ENCODE results near the gene CDKL2.

CDKL2 gene

DNA sequence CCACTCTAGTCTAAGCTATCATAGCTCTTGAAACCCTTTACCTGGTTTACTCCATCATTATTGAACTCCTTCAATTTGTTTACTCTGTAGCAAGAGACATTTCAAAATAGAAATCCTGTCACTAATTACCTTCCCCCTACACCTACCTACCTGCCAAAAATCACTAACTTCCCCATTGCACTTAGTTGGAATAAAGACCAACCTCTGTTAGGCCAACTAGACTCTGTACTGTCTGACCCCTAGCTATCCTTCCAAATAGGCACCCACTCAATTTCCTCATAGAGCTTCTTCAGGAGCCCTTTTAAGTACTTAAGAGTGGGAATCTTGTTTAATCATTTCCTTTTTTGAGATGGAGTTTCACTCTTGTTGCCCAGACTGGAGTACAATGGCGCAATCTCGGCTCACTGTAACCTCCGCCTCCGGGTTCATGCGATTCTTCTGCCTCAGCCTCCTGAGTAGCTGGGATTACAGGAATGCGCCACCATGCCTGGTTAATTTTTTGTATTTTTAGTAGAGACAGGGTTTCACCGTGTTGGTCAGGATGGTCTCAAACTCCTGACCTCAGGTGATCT, 8.9 kb upstream of the CDKL2 start:
- TF ChIP-seq, protein P1, sequence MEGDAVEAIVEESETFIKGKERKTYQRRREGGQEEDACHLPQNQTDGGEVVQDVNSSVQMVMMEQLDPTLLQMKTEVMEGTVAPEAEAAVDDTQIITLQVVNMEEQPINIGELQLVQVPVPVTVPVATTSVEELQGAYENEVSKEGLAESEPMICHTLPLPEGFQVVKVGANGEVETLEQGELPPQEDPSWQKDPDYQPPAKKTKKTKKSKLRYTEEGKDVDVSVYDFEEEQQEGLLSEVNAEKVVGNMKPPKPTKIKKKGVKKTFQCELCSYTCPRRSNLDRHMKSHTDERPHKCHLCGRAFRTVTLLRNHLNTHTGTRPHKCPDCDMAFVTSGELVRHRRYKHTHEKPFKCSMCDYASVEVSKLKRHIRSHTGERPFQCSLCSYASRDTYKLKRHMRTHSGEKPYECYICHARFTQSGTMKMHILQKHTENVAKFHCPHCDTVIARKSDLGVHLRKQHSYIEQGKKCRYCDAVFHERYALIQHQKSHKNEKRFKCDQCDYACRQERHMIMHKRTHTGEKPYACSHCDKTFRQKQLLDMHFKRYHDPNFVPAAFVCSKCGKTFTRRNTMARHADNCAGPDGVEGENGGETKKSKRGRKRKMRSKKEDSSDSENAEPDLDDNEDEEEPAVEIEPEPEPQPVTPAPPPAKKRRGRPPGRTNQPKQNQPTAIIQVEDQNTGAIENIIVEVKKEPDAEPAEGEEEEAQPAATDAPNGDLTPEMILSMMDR (IDR thresholded peaks at IDR 0.05; ENCODE audit: low read depth, low read length): no peak
- DNase-seq (ENCODE audit: low read depth in 2 of 2): no peak
- no peak overlapping the region for H3K4me3 ChIP-seq (replicated peaks in 1 of 2; ENCODE audit: low read depth in 2 of 2, low read length in 2 of 2)

DNA sequence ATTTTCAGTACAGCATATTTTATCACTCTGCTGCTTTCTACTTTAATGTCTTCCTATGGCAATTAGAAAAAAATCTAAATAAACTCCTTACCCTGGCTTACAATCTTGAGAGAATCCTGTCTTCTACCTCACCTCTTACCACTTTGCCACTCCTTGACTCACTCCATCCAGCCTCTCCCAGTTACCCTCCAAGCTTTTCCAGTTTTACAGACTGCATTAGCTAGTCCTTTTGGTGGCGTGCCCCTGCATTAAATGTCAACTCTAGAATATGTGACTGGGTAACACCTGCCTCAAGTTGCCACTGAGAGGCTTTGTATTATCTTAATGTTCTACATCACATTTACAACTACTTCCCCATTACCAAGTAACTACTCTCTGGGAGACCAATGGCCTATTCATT, 7.5 kb upstream of the CDKL2 start:
- DNase-seq (ENCODE audit: low read depth in 2 of 2): no peak
- TF ChIP-seq, protein P1 (IDR thresholded peaks at IDR 0.05; ENCODE audit: low read depth, low read length): no peak
- no peak overlapping the region for H3K4me3 ChIP-seq (replicated peaks in 1 of 2; ENCODE audit: low read depth in 2 of 2, low read length in 2 of 2)

DNA sequence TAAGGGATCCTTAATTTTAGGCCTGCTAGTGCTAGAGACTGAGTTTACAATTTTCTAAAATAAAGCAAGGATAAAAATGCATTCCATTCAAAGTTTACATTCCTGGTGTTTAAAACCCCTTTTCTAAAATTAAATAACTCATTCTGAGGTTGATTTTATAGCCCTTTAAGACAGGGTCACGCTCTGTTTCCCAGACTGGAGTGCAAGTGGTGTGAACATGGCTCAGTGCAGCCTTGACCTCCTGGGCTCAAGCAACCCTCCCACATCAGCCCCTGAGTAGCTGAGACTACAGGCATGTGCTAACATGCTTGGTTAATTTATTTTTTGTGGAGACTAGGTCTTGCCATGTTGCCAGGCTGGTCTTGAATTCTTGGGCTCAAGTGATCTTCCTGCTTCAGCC, 6.8 kb upstream of the CDKL2 start:
- TF ChIP-seq, protein P1 (IDR thresholded peaks at IDR 0.05; ENCODE audit: low read depth, low read length): no peak
- no peak overlapping the region for H3K4me3 ChIP-seq (replicated peaks in 1 of 2; ENCODE audit: low read depth in 2 of 2, low read length in 2 of 2)
- no peak for DNase-seq (ENCODE audit: low read depth in 2 of 2)

DNA sequence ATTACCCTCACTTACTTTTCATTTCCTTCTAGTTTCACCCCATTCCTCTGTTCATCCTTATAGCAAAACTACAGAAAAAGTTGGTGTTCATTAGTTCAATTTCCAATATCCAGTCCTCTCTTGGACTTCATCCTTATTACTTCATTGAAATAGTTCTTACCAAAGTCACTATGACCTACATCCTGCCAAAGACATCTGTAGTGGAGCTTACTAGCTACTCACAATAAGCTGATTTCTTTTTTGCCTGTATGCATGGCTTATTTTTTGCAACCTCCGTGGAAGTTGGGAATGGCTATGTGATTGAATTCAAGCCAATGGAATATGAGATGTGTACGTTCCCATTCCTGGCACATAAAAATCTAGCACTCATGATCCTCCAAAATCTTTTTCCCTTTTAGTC, 4.6 kb upstream of the CDKL2 start:
- peak in 1 of 2 donors; percentile 51 for DNase-seq (ENCODE audit: low read depth in 2 of 2)
- no peak overlapping the region for H3K4me3 ChIP-seq (replicated peaks in 1 of 2; ENCODE audit: low read depth in 2 of 2, low read length in 2 of 2)
- TF ChIP-seq, protein P1 (IDR thresholded peaks at IDR 0.05; ENCODE audit: low read depth, low read length): no peak

DNA sequence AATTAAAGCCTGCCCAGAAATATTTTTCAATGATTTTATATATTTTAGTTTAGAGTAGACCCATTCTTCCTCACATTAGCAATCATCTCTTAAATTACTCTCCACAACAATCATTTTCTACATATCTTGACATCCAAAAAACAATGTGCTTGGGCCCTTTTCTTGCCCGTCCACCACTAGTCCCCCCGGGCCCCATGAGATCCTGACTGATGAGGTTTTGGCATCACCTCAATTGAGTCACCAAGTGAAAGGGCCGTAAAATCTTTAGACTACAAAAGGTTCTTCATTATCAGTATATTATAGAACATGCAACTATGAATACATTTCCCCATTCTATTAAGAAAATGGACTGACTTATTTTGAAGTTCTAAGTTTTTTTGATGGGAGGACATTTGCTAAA, 4.0 kb upstream of the CDKL2 start:
- H3K4me3 ChIP-seq (replicated peaks in 1 of 2; ENCODE audit: low read depth in 2 of 2, low read length in 2 of 2): no peak overlapping the region
- peak in 1 of 2 donors; percentile 26 for DNase-seq (ENCODE audit: low read depth in 2 of 2)
- TF ChIP-seq, protein P1 (IDR thresholded peaks at IDR 0.05; ENCODE audit: low read depth, low read length): no peak

DNA sequence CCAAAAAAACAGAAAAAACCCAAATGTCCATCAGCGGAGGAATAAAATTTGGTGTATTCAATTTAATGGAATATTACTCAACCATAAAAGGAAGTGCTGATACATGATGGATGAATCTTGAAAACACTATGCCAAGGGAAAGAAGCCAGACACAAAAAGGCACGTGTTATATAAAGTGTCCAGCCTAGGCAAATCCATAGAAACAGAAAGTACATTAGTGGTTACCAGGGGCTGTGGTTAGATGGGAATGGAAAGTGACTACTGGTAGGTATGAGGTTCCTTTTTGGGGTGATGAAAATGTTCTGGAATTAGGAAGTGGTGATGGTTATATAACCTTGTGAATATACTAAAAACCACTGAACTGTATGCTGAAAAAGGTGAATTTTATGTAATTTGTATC, 3.5 kb upstream of the CDKL2 start:
- TF ChIP-seq, protein P1 (IDR thresholded peaks at IDR 0.05; ENCODE audit: low read depth, low read length): no peak
- DNase-seq (ENCODE audit: low read depth in 2 of 2): peak; percentile 35 to 48
- no peak overlapping the region for H3K4me3 ChIP-seq (replicated peaks in 1 of 2; ENCODE audit: low read depth in 2 of 2, low read length in 2 of 2)

DNA sequence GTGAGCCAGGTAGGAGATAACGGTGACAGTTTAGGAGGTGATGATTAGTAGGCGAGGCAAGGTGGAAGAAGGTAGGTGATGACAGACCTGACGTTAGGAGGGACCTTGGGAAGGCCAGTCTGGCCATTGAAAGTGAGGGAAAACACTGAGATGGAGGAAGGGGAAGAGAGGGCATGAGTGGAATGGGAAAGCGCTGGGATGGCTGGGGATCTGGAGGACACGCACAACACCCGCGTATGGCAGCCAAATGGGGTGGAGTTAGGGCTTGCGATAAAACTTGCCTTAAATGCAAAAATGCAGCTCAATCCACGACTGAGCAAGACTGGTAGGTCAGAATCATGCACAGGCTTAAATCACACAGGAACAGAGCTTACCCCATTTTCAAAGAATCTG, 605 bp upstream of the CDKL2 start:
- TF ChIP-seq, protein P1 (IDR thresholded peaks at IDR 0.05; ENCODE audit: low read depth, low read length): no peak
- H3K4me3 ChIP-seq (replicated peaks in 1 of 2; ENCODE audit: low read depth in 2 of 2, low read length in 2 of 2): peak overlapping the region; percentile 70 to 71
- no peak for DNase-seq (ENCODE audit: low read depth in 2 of 2)
